ENCODE measurements around the gene TNFRSF25.

TNFRSF25 gene

GRCh38 chr1:6466023-6466422 is at the start of gene TNFRSF25:
Gene TNFRSF25, minus strand, starts transcription at chr1:6466173. Its CDS starts 66 bp downstream, at chr1:6466107.
- DNase-seq, result no peak
- Mint-ChIP-seq H3K27ac (no peak within 1 kb of the TSS), H3K4me1 (peaks cover 1% of the 10 kb centered on the region), H3K36me3 (ENCODE audit: low read depth) (peaks cover 16% of the 10 kb centered on the region), H3K9me3 (no peaks in the 10 kb centered on the region), H3K27me3 (ENCODE audit: low read depth, poor library complexity) (peaks cover 37% of the 10 kb centered on the region), H3K4me3 (no peak within 1 kb of the TSS)
- no peak for TF ChIP-seq CTCF (IDR thresholded peaks at IDR 0.05)

- Mint-ChIP-seq H3K9me3 (no peaks in the 10 kb centered on the region), H3K4me3 (no peak overlapping the region), H3K27ac (no peak overlapping the region), H3K27me3 (ENCODE audit: low read depth, poor library complexity) (no peaks in the 10 kb centered on the region), H3K36me3 (ENCODE audit: low read depth) (no peaks in the 10 kb centered on the region), H3K4me1 (peaks cover 44% of the 10 kb centered on the region)
- no peak for DNase-seq
- no peak for TF ChIP-seq CTCF (IDR thresholded peaks at IDR 0.05)
Measured at GRCh38 chr1:6515771-6516170, 49.8 kb upstream of the TNFRSF25 start.

- TF ChIP-seq CTCF (IDR thresholded peaks at IDR 0.05), result no peak
- Mint-ChIP-seq H3K27ac (no peak overlapping the region), H3K9me3 (no peaks in the 10 kb centered on the region), H3K4me3 (no peak overlapping the region), H3K4me1 (peaks cover 28% of the 10 kb centered on the region), H3K27me3 (ENCODE audit: low read depth, poor library complexity) (no peaks in the 10 kb centered on the region), H3K36me3 (ENCODE audit: low read depth) (no peaks in the 10 kb centered on the region)
- no peak for DNase-seq
Measured at GRCh38 chr1:6513320-6513801, 47.4 kb upstream of the TNFRSF25 start.

- Mint-ChIP-seq H3K4me3 (no peak overlapping the region), H3K4me1 (peaks cover 28% of the 10 kb centered on the region)
- no peak for DNase-seq
Measured at GRCh38 chr1:6512908-6513280, 46.9 kb upstream of the TNFRSF25 start.

GRCh38 chr1:6512245-6512907 is 46.4 kb upstream of the TNFRSF25 start:
- Mint-ChIP-seq H3K36me3 (ENCODE audit: low read depth) (no peaks in the 10 kb centered on the region), H3K4me1 (peaks cover 24% of the 10 kb centered on the region), H3K27me3 (ENCODE audit: low read depth, poor library complexity) (no peaks in the 10 kb centered on the region), H3K9me3 (no peaks in the 10 kb centered on the region), H3K4me3 (no peak overlapping the region), H3K27ac (no peak overlapping the region)
- no peak for TF ChIP-seq CTCF (IDR thresholded peaks at IDR 0.05)
- no peak for DNase-seq

More at GRCh38 chr1:6512908-6513280, 46.9 kb upstream of the TNFRSF25 start:
- H3K9me3 Mint-ChIP-seq, result no peaks in the 10 kb centered on the region
- no peak for TF ChIP-seq CTCF (IDR thresholded peaks at IDR 0.05)
- no peaks in the 10 kb centered on the region for H3K36me3 Mint-ChIP-seq (ENCODE audit: low read depth)
- H3K27me3 Mint-ChIP-seq (ENCODE audit: low read depth, poor library complexity), result no peaks in the 10 kb centered on the region
- no peak overlapping the region for H3K27ac Mint-ChIP-seq

Data from nephron progenitor cell (in vitro differentiated cells).